ENCODE results near the gene WIPI1.

DNA sequence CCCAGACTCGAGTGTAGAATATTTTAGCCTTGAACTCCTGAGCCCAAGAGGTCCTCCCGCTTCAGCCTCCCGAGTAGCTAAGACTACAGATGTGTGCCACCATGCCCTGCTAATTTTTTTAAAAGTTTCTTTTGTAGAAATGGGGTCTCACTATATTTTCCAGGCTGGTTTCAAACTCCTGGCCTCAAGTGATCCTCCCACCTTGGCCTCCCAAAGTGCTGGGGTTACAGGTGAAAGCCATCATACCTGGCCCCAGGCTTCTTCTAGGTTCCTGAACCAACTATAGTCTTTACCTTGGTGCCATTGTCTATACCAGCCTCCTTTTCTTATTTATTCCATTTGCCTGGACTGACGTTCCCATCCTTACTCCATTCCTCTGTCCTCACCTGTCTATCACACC is 37.8 kb upstream of the WIPI1 start:
- TF ChIP-seq EP300 (IDR thresholded peaks at IDR 0.05; ENCODE audit: low read depth) (no peak), POLR2A (IDR thresholded peaks at IDR 0.05) (no peak), POLR2AphosphoS5 (IDR thresholded peaks at IDR 0.05) (no peak)
- TF ChIP-seq, protein P1, sequence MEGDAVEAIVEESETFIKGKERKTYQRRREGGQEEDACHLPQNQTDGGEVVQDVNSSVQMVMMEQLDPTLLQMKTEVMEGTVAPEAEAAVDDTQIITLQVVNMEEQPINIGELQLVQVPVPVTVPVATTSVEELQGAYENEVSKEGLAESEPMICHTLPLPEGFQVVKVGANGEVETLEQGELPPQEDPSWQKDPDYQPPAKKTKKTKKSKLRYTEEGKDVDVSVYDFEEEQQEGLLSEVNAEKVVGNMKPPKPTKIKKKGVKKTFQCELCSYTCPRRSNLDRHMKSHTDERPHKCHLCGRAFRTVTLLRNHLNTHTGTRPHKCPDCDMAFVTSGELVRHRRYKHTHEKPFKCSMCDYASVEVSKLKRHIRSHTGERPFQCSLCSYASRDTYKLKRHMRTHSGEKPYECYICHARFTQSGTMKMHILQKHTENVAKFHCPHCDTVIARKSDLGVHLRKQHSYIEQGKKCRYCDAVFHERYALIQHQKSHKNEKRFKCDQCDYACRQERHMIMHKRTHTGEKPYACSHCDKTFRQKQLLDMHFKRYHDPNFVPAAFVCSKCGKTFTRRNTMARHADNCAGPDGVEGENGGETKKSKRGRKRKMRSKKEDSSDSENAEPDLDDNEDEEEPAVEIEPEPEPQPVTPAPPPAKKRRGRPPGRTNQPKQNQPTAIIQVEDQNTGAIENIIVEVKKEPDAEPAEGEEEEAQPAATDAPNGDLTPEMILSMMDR (IDR thresholded peaks at IDR 0.05): no peak
